ENCODE results near the gene TLCD2. TPM values are rescaled to one million over a fixed set of nuclear protein-coding genes. Genes with fewer than 3 reads are reported as not detected.
"Not testable (repeated sequence)": the region's sequence is repeated elsewhere in the genome, so short reads cannot be mapped to it uniquely, and the experiment has no call there.

The TLCD2 gene
- total RNA-seq, 2 donors from 2014 or later = 0.84 to 1.8 TPM

DNA sequence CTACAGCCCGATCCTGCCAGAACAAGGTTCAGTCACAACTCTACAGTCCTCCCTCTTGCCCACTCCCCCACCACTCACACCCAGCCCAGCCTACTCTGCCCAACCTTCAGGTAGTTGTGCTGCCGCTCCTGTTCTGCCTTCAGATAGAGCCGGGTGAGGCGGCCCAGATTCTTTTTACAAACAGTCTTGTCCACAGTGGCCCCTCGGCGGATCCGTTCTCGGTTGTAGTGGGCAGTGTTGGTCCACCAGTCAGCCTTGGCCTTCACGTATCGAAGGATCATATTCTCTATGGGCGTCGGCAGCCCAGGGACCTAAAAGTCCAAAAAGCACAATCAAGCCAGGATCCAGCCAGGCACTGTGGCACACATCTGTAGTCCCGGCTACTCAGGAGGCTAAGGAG, 33.8 kb downstream of the TLCD2 start:
- no peak for DNase-seq
- Histone ChIP-seq H3K36me3 (ENCODE audit: control insufficient read depth, insufficient read depth, low read length) (peaks cover 93% of the 10 kb centered on the region), H3K4me3 (ENCODE audit: low read length) (no peak overlapping the region), H3K9ac (ENCODE audit: extremely low read depth, low read length, poor library complexity, severe bottlenecking) (no peak overlapping the region), H3K27ac (ENCODE audit: low read depth, low read length) (no peak overlapping the region), H3K9me3 (ENCODE audit: control insufficient read depth, low read length) (no peaks in the 10 kb centered on the region), H3K4me1 (ENCODE audit: control insufficient read depth, insufficient read depth, low read length) (no peaks in the 10 kb centered on the region), H3K27me3 (ENCODE audit: control insufficient read depth, insufficient read depth, low read length, poor library complexity, severe bottlenecking) (no peaks in the 10 kb centered on the region)
- 97 to 99% methylated on average over 13 of the region's 13 CpGs for WGBS, 2 experiments (ENCODE audit: insufficient coverage in 1 of 2, insufficient read length in 1 of 2)
- Mint-ChIP-seq H3K4me3 (no peak overlapping the region), H3K36me3 (ENCODE audit: low read depth) (peaks cover 93% of the 10 kb centered on the region), H3K27me3 (ENCODE audit: insufficient read depth) (no peaks in the 10 kb centered on the region), H3K4me1 (no peaks in the 10 kb centered on the region), H3K9me3 (no peaks in the 10 kb centered on the region), H3K27ac (no peak overlapping the region)
- TF ChIP-seq, protein P1, sequence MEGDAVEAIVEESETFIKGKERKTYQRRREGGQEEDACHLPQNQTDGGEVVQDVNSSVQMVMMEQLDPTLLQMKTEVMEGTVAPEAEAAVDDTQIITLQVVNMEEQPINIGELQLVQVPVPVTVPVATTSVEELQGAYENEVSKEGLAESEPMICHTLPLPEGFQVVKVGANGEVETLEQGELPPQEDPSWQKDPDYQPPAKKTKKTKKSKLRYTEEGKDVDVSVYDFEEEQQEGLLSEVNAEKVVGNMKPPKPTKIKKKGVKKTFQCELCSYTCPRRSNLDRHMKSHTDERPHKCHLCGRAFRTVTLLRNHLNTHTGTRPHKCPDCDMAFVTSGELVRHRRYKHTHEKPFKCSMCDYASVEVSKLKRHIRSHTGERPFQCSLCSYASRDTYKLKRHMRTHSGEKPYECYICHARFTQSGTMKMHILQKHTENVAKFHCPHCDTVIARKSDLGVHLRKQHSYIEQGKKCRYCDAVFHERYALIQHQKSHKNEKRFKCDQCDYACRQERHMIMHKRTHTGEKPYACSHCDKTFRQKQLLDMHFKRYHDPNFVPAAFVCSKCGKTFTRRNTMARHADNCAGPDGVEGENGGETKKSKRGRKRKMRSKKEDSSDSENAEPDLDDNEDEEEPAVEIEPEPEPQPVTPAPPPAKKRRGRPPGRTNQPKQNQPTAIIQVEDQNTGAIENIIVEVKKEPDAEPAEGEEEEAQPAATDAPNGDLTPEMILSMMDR (conservative IDR thresholded peaks at IDR 0.05) = no peak

DNA sequence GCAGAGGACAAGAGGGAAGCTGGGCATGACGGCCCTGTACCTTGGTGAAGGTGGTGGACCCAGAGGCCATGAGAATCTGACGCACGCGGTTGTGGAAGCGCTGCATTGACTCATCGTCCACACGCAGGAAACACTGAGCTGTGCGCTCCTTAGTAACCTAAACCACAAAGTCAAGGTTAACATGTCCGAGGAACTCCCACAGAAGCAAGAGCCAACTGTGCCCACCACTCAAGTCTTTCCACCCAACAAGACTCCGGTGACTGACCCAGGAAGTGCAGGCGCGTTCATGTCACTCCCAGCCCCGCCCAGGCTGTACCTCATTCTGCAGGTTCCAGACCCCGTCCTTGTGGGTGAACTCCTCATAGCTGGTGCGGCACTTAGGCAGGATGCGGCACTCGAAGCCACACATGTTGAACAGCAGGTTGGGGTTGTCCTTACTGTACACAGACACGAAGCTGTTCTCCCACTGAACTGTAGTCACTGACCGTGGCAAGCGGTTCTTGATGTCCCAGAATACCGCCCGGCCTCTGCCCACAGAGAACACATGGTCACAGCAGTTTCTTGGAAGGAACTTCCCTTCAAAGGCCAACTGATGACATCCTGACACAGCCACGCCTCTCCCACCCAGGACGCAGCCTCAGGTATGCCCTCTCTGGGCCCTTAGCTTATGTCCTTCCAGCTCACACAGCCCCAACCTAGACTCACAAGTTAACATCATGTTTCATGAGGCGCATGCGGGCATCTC, 37.0 kb downstream of the TLCD2 start:
- DNase-seq = no peak
- H3K9ac ChIP-seq (ENCODE audit: extremely low read depth, low read length, poor library complexity, severe bottlenecking) = no peak overlapping the region
- H3K9me3 ChIP-seq (ENCODE audit: control insufficient read depth, low read length) = no peaks in the 10 kb centered on the region
- Mint-ChIP-seq H3K27me3 (ENCODE audit: insufficient read depth) (no peaks in the 10 kb centered on the region), H3K4me1 (no peaks in the 10 kb centered on the region), H3K27ac (no peak overlapping the region), H3K4me3 (no peak overlapping the region), H3K9me3 (no peaks in the 10 kb centered on the region), H3K36me3 (ENCODE audit: low read depth) (peaks cover 85% of the 10 kb centered on the region)
- 96 to 97% methylated on average over 24 to 26 of the region's 26 CpGs for WGBS, 2 experiments (ENCODE audit: insufficient coverage in 1 of 2, insufficient read length in 1 of 2)
- TF ChIP-seq, protein P1 (conservative IDR thresholded peaks at IDR 0.05) = no peak
- H3K36me3 ChIP-seq (ENCODE audit: control insufficient read depth, insufficient read depth, low read length) = peaks cover 88% of the 10 kb centered on the region
- no peak overlapping the region for H3K27ac ChIP-seq (ENCODE audit: low read depth, low read length)
- no peaks in the 10 kb centered on the region for H3K27me3 ChIP-seq (ENCODE audit: control insufficient read depth, insufficient read depth, low read length, poor library complexity, severe bottlenecking)
- no peak overlapping the region for H3K4me3 ChIP-seq (ENCODE audit: low read length)
- H3K4me1 ChIP-seq (ENCODE audit: control insufficient read depth, insufficient read depth, low read length) = no peaks in the 10 kb centered on the region

DNA sequence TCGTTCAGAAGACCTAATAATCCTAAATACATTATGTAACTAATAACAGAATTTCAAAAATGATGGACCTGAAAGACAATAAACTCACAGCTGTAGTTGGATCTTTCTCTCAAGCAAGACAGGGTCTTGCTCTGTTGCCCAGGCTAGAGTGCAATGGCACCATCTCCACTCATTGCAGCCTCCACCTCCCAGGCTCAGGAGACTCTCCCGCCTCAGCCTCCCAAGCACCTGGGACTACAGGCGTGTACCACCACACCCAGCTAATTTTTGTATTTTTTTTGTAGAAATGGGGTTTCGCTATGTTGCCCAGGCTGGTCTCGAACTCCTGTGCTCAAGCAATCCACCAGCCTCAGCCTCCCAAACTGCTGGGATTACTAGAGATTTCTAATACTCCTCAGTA, 46.2 kb downstream of the TLCD2 start:
- H3K27me3 ChIP-seq (ENCODE audit: control insufficient read depth, insufficient read depth, low read length, poor library complexity, severe bottlenecking); DNase-seq; H3K27me3 Mint-ChIP-seq (ENCODE audit: insufficient read depth); H3K9me3 ChIP-seq (ENCODE audit: control insufficient read depth, low read length); H3K4me3 ChIP-seq (ENCODE audit: low read length); H3K4me1 Mint-ChIP-seq; H3K27ac ChIP-seq (ENCODE audit: low read depth, low read length); H3K4me3 Mint-ChIP-seq; H3K27ac Mint-ChIP-seq; H3K9ac ChIP-seq (ENCODE audit: extremely low read depth, low read length, poor library complexity, severe bottlenecking); H3K4me1 ChIP-seq (ENCODE audit: control insufficient read depth, insufficient read depth, low read length); H3K9me3 Mint-ChIP-seq: not testable (repeated sequence)
- WGBS, 2 experiments (ENCODE audit: insufficient coverage in 1 of 2, insufficient read length in 1 of 2) = 86% methylated on average over 5 of the region's 5 CpGs; no CpG with 5 or more reads in 1 of the 2 experiments
- H3K36me3 ChIP-seq (ENCODE audit: control insufficient read depth, insufficient read depth, low read length) = peaks cover 86% of the 10 kb centered on the region
- peaks cover 86% of the 10 kb centered on the region for H3K36me3 Mint-ChIP-seq (ENCODE audit: low read depth)

Data from endodermal cell (in vitro differentiated cells).